ENCODE results near the gene AHSP.
"Not testable (repeated sequence)": the region's sequence is repeated elsewhere in the genome, so short reads cannot be mapped to it uniquely, and the experiment has no call there.

The AHSP gene

GRCh38 chr16:31532120-31532519, 4.4 kb downstream of the AHSP start:
- DNase-seq, result no peak

DNA sequence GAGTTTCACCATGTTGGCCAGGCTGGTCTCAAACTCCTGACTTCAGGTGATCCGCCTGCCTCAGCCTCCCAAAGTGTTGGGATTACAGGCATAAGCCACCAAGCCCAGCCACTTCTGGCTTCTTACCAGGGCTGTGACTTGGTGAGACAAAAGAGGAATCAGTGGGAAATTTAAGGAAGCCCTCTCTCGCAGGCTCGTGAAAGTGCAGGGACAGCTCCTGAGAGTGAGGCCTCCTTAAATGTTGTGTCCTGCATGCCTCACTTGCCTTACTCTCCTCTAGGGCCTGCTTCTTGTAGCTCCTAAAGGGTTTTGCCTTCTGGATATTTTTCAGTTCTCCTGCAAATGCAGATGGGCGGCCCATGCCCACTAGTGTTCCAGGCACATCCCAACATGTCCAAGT, 5.2 kb downstream of the AHSP start:
- DNase-seq, result peak; percentile 17

DNA sequence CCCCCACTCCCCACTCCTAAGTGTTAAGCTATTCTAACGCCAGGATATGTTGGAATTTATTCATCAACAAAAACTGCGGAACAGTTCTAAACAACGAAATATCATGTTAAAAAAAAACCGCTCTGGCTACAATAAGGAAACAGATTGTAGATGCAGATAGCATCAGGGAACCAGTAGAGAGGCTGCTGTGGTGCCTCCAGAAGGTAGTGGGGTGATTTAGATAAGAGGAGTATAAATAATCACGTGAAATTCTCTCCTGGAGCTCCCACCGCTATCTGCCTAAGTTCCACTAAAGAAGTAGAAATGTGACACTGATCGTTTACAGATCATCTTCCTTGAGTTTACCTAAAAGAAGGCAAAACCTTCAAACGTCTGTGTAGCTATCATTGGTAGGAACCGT, 8.0 kb downstream of the AHSP start:
- peak; percentile 94 for DNase-seq

GRCh38 chr16:31536804-31537361, 9.2 kb downstream of the AHSP start:
- no peak for DNase-seq

DNA sequence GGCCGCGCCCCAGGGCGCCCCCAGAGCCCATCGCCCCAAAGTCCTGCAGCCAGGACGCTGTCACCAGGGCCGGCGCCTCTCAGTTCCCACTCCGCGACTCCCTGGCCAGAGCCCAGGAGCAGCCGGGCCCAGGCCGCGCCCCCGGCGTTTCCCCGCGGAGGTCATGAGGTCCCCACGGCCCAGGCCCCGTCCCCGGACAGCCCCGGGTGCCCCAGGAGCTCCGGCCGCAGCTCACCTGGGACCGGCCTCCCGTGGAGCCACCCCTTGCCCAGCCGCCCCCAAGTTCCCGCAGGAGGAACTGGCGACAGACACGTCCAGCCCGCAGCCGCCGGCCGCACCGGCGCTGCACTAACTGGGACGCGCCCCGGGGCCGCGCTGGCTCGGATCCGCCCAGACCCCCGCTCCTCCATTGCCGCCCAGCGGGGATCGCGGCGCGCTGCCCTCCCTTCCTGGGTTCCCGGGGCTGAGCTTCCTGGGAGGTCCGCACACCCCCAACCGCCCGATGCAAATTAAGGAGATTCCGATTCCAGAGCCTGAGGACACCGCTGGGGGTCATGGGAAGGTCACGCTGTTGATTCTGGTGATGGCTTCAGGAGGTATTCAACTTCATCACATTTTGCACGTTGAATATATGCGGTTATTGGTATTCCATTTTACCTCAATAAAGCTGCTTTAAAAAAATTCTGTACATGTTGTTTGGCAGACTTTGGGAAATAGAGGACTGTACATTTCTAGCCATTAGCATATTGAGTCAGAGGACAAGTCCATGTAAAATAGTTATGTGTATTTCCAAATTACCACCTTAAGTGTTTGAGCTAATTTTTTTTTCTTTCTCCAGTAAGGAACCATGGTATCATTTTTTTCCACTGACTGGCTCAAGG, 9.9 kb downstream of the AHSP start:
- DNase-seq, result peak; percentile 17

DNA sequence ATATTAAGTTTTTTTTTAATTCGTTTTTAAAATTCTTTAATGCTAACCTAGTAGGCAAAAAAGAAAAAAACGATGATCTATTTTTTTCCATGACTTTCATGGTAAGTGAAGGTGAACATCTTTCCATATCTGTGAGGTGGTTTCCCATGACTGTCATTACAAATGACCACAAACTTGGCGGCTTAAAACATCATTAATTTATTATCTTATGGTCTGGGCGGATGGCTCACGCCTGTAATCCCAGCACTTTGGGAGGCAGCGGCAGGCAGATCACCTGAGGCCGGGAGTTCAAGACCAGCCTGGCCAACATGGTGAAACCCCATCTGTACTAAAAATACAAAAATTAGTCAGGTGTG, 10.5 kb downstream of the AHSP start:
- not testable (repeated sequence) for DNase-seq

DNA sequence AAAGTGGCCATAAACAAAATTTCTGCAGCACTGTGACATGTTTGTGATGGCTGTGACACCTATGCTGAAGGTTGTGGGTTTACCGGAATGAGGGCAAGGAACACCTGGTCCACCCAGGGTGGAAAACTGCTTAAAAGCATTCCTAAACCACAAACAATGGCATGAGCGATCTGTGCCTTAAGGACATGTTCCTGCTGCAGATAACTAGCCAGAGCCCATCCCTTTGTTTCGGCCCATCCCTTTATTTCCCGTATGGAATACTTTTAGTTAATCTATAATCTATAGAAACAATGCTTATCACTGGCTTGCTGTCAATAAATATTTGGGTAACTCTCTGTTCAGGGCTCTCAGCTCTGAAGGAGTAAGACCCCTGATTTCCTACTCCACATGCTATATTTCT, 12.1 kb downstream of the AHSP start:
- not testable (repeated sequence) for DNase-seq

DNA sequence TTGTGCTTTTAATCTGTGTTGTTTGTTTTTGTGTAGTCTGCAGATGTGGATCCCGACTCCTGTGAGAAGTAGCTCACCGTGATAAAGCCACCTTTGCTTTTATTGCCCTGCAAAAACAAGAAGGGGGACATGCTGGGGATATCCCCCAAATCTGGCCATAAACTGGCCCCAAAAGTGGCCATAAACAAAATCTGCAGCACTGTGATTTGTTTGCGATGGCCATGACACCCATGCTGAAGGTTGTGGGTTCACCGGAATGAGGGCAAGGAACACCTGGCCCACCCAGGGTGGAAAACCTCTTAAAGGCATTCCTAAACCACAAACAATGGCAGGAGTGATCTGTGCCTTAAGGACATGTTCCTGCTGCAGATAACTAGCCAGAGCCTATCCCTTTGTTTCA, 15.1 kb downstream of the AHSP start:
- DNase-seq, result no peak

DNA sequence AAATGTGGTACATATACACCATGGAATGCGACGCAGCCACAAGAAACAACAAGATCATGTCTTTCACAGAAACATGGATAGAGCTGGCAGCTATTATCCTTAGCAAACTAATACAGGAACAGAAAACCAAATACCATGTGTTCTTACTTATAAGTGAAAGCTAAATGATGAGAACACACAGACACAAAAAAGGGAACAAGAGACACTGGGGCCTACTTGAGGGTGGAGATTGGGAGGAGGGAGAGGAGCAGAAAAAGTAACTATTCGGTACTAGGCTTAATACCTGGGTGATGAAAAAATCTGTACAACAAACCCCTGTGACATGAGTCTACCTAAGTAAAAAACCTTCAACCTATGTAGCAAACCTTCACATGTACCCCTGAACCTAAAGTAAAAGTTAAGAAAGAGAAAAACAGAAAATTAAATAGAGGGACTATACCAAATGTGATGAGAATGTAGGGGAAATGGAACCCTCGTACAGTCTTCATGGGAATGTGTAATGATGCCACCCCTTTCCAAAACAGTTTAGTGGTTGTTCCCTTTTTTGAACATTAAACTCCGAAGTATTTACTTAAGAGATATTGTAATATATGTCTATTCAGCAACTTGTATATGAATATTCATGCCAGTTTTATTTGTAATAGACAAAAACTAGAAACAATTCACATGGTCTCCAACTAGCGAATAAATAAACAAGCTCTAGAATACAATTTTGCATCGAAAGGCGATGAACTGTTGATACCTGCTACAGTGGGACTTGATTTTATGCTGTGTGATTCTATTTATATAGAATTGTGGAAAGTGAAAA, 33.9 kb downstream of the AHSP start:
- DNase-seq, result no peak

DNA sequence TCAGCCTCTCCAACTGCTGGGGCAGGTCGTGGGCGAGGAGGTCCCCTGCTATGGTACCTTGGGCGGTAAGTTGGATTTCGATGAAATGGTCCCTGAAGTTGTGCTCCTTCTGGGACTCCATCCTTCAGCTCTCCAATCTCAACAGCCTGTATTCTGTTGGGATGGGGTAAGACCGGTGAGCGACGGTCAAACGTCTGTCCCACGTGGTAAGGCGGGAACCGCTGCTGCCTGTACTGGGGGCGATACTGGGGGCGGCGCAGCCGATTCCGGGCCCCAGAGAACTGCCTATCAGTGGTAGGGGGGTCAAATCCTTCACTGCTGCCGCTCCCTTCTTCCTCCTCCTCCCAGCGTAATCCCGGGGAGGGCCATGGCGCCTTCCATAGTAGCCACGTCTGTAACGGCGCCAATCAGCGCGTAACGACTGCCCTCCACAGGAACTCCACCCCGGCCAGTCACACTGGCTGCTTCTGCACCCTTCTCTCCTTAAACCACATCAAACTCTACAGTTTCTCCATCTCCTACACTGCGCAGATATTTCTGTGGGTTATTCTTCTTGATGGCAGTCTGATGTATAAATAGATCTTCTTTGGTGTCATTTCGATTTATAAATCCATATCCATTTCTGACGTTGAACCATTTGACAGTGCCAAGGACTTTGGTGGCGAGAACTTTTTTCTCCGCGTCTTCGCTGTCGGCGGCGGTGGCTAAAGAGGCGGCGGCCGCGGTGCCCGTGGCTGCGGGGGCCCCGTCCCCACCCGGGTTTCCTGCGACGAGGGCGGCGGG, 41.1 kb downstream of the AHSP start:
- DNase-seq, result peak; percentile 67

DNA sequence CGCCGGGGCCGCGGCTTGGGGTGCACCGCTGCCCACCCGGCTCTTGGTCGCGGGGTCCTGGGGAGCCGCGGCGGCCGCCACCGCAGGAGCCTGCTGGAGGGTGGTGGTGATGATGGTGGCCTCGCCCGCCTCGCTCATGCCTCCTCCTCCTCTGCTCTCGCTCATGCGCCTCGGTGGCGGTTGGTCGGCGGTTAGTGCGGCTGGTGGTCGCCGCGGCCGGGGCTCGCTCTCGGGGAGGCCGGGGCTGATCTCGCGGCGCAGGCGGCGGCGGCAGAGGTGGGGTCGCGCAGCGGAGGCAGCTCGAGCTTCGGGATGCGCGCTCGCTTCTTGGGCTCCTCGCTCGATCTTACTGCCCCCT, 41.6 kb downstream of the AHSP start:
- peak; percentile 46 for DNase-seq

GRCh38 chr16:31572821-31573220, 45.1 kb downstream of the AHSP start:
- DNase-seq, result peak; percentile 62

DNA sequence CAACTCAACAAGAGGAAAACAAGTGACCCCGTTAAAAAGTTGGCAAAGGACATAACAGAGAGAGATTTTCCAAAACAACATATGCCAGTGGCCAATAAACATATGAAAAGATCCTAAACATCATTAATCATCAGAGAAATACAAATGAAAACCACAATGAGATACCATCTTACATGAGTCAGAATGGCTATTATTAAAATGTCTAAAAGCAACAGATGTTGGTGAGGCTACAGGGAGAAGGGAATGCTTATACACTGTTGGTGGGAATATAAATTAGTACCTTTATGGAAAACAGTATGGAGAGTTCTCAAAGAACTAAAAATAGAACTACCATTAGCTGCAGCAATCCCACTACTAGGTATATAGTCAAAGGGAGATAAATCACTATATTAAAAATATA, 46.5 kb downstream of the AHSP start:
- peak; percentile 9 for DNase-seq

- no peak for DNase-seq
Observed at GRCh38 chr16:31577411-31577810, 49.7 kb downstream of the AHSP start.

All from hematopoietic multipotent progenitor cell treated with erythropoietin and hydrocortisone succinate and interleukin-3 and kit ligand, for 4 days (in vitro differentiated cells).